H1 (cell line): ENCODE measurements around the gene ZNF397.

Experiments used
- EGR1 ChIP-seq: IDR thresholded peaks from 2 replicates; pipeline ENCODE4 v1.6.1; 2011; ENCODE audit warnings: low read depth, low read length, borderline replicate concordance
- EZH2 ChIP-seq: fragments of 200-600 bp; sonication (generic); IDR thresholded peaks from 2 replicates; pipeline ENCODE4 v1.7.1; 2012; ENCODE audit warnings: low read depth, mild to moderate bottlenecking, moderate library complexity, low read length, inconsistent platforms; ENCODE audit not compliant: severe bottlenecking
- FOSL1 ChIP-seq: IDR thresholded peaks from 2 replicates; pipeline ENCODE4 v1.6.1; 2011; ENCODE audit warnings: mild to moderate bottlenecking, low read depth, low read length, moderate library complexity; ENCODE audit not compliant: insufficient read depth
- GABPA ChIP-seq: IDR thresholded peaks from 2 replicates; pipeline ENCODE4 v1.6.1; 2011; ENCODE audit warnings: mild to moderate bottlenecking, low read length, moderate library complexity, borderline replicate concordance; ENCODE audit not compliant: insufficient read depth
- GTF2F1 ChIP-seq: IDR thresholded peaks from 2 replicates; pipeline ENCODE4 v1.6.1; 2012; ENCODE audit warnings: low read depth, low read length, improper control_type of control experiment, borderline replicate concordance
- HDAC2 ChIP-seq, 2 experiments: fragments of 300-600 bp in 1 of 2; sonication (generic) in 1 of 2; IDR thresholded peaks; 2 replicates each; pipeline ENCODE4 v1.6.1; 2011 to 2012; ENCODE audit warnings: low read depth in 2 of 2, low read length in 2 of 2, mild to moderate bottlenecking in 2 of 2, moderate library complexity in 2 of 2, borderline replicate concordance in 1 of 2, inconsistent platforms in 1 of 2
- POLR2A ChIP-seq, 2 experiments: IDR thresholded peaks; 1 replicate in 1 of 2; 2 replicates in 1 of 2; pipeline ENCODE4 v1.6.1; 2011; ENCODE audit warnings: low read depth in 2 of 2, low read length in 2 of 2, mild to moderate bottlenecking in 2 of 2; ENCODE audit errors: control extremely low read depth in 1 of 2
- POLR2AphosphoS5 ChIP-seq: IDR thresholded peaks from 2 replicates; pipeline ENCODE4 v1.6.1; 2011; ENCODE audit warnings: low read depth, low read length
- RAD21 ChIP-seq, 2 experiments: IDR thresholded peaks in 1 of 2; conservative IDR thresholded peaks in 1 of 2; 2 replicates each; pipeline ENCODE4 v1.6.1; 2011; ENCODE audit warnings: low read depth in 2 of 2, low read length in 2 of 2, improper control_type of control experiment in 1 of 2, inconsistent platforms in 1 of 2, mild to moderate bottlenecking in 1 of 2, moderate library complexity in 1 of 2
- SP2 ChIP-seq: IDR thresholded peaks from 2 replicates; pipeline ENCODE4 v1.6.1; 2012; ENCODE audit warnings: mild to moderate bottlenecking, low read length, inconsistent platforms
- ZNF274 ChIP-seq: IDR thresholded peaks from 2 replicates; pipeline ENCODE4 v1.7.0; 2012; ENCODE audit warnings: low read length, borderline replicate concordance; ENCODE audit errors: extremely low read depth
- TF ChIP-seq, protein P1 (sequence below): IDR thresholded peaks from 2 replicates; pipeline ENCODE4 v1.6.1; 2011; ENCODE audit warnings: low read depth, mild to moderate bottlenecking, low read length; ENCODE audit not compliant: insufficient read depth
- TF ChIP-seq, protein P2 (sequence below), 3 experiments: IDR thresholded peaks; 1 replicate in 2 of 3; 2 replicates in 1 of 3; pipeline versions ENCODE4 v1.5.1 to v1.6.1; 2011; ENCODE audit warnings: low read length in 3 of 3, mild to moderate bottlenecking in 3 of 3, inconsistent platforms in 2 of 3, low read depth in 1 of 3, moderate library complexity in 1 of 3; ENCODE audit not compliant: insufficient read depth in 1 of 3; ENCODE audit errors: control extremely low read depth in 1 of 3
- TF ChIP-seq, protein P3 (sequence below): IDR thresholded peaks from 2 replicates; pipeline ENCODE4 v1.6.1; 2012; ENCODE audit warnings: inconsistent platforms

DNA sequence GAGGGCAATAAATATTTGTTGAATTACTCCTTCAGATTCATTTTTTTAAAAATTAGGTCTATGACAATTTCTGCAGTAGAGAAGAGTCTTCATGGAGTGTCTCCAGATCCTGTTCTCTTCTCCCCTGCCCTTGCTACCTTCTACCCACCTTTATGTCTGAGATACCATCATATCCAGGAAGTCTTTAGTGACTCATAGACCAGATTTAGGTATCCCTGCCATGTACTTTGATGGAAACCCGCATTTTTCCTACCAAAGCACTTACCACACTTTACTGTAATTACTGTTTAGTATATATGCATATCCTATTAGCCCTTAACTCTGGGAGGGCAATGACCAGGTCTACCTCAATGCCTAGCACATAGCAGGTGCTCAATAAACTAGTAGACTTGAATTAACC, 11.6 kb downstream of the ZNF397 start:
- no peak for TF ChIP-seq POLR2A (IDR thresholded peaks at IDR 0.05; ENCODE audit: control extremely low read depth in 1 of 2, low read depth in 2 of 2, low read length in 2 of 2)
- TF ChIP-seq GABPA, result no peak
- no peak for TF ChIP-seq RAD21 (IDR thresholded peaks at IDR 0.05 in 1 of 2, conservative IDR thresholded peaks at IDR 0.05 in 1 of 2; ENCODE audit: low read depth in 2 of 2, low read length in 2 of 2)
- TF ChIP-seq, protein P1, sequence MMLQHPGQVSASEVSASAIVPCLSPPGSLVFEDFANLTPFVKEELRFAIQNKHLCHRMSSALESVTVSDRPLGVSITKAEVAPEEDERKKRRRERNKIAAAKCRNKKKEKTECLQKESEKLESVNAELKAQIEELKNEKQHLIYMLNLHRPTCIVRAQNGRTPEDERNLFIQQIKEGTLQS, result no peak
- TF ChIP-seq, protein P2, sequence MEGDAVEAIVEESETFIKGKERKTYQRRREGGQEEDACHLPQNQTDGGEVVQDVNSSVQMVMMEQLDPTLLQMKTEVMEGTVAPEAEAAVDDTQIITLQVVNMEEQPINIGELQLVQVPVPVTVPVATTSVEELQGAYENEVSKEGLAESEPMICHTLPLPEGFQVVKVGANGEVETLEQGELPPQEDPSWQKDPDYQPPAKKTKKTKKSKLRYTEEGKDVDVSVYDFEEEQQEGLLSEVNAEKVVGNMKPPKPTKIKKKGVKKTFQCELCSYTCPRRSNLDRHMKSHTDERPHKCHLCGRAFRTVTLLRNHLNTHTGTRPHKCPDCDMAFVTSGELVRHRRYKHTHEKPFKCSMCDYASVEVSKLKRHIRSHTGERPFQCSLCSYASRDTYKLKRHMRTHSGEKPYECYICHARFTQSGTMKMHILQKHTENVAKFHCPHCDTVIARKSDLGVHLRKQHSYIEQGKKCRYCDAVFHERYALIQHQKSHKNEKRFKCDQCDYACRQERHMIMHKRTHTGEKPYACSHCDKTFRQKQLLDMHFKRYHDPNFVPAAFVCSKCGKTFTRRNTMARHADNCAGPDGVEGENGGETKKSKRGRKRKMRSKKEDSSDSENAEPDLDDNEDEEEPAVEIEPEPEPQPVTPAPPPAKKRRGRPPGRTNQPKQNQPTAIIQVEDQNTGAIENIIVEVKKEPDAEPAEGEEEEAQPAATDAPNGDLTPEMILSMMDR (IDR thresholded peaks at IDR 0.05; ENCODE audit: control extremely low read depth in 1 of 3, insufficient read depth in 1 of 3, low read depth in 1 of 3, low read length in 3 of 3), result no peak
- no peak for TF ChIP-seq HDAC2 (IDR thresholded peaks at IDR 0.05; ENCODE audit: borderline replicate concordance in 1 of 2, low read depth in 2 of 2, low read length in 2 of 2)
- TF ChIP-seq FOSL1, result no peak
- TF ChIP-seq GTF2F1, result no peak
- TF ChIP-seq SP2, result no peak
- TF ChIP-seq, protein P3, sequence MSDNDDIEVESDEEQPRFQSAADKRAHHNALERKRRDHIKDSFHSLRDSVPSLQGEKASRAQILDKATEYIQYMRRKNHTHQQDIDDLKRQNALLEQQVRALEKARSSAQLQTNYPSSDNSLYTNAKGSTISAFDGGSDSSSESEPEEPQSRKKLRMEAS, result no peak
- no peak for TF ChIP-seq ZNF274
- TF ChIP-seq POLR2AphosphoS5, result no peak
- no peak for TF ChIP-seq EZH2
- TF ChIP-seq EGR1, result no peak
